NCI-H2107 treated with DMSO at 0.1 percent for 48 hours (cell line): ENCODE measurements around the gene GORAB.
A peak's percentile ranks its signal among the peaks of the same experiment; 100 is the strongest.

Source experiments
- DNase-seq: peaks from one replicate; lab custom pipeline; 2025; ENCODE audit not compliant: unreplicated experiment; lab: John Stamatoyannopoulos, UW

GORAB gene, protein sequence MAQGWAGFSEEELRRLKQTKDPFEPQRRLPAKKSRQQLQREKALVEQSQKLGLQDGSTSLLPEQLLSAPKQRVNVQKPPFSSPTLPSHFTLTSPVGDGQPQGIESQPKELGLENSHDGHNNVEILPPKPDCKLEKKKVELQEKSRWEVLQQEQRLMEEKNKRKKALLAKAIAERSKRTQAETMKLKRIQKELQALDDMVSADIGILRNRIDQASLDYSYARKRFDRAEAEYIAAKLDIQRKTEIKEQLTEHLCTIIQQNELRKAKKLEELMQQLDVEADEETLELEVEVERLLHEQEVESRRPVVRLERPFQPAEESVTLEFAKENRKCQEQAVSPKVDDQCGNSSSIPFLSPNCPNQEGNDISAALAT

GRCh38 chr1:170531758-170532657, at the start of gene GORAB:
Gene GORAB, plus strand, starts transcription at chr1:170532166. Its CDS starts 58 bp downstream, at chr1:170532224.
- peak; percentile 89 for DNase-seq

DNA sequence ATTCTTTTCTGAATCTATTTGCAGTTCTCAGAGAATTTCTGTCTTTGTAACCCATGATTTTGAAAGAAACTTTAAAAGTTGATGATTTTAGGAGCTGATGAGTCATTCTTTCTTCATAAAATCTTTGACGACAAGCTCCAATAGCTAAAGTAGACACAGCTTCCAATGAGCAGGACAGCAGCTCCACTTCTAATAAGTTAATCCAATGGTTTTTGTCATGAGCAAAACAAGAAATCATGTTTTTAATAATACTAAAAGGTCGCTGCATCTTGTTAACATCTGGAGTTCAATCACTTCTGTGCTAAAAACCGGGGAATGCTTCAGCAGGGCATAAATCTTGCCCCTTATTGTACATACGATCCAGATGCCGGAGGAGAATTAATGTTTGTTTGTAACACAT, 48.9 kb upstream of the GORAB start:
- no peak for DNase-seq

- DNase-seq: no peak
Observed at GRCh38 chr1:170487503-170487902, 44.5 kb upstream of the GORAB start.

DNA sequence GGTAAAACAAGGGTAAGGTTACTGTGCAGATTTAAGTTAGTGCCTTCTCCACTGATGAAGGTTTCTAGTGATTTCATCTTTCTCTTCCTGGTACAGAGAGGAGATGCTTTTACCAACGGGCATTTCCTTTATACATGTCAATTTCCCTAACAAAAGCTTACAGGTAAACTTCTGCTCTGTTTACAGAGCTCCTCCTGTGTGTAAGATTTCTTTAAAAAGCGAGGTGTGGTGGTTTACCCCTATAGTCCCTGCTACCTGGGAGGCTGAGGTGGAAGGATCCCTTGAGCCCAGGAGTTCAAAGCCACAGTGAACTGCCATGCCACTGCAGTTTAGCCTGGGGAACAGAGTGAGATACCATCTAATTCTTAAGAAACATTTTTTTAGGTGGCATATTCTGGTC, 40.7 kb upstream of the GORAB start:
- DNase-seq: no peak

GRCh38 chr1:170494369-170494768, 37.6 kb upstream of the GORAB start:
- DNase-seq: no peak

DNA sequence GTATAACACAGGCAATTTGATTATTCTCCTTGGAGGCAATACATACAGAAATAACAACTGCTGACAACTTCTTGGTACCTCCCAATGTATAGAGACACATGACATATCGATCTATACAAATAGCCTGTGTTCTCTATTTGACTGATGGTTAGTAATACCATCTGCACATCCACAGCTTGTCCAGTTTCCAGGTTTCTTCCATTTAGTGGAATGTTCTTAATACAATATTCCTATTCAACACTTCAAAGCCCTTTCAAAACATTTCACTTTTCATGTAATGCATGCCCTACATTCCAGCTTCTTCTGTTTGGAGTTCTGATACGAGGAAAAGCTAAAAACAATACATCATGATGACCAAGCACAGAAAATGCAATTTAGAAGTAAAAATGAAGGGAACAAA, 37.0 kb upstream of the GORAB start:
- DNase-seq: no peak

GRCh38 chr1:170498876-170499275, 33.1 kb upstream of the GORAB start:
- no peak for DNase-seq

GRCh38 chr1:170503665-170504064, 28.3 kb upstream of the GORAB start:
- DNase-seq: no peak

- no peak for DNase-seq
Observed at GRCh38 chr1:170510163-170510562, 21.8 kb upstream of the GORAB start.

DNA sequence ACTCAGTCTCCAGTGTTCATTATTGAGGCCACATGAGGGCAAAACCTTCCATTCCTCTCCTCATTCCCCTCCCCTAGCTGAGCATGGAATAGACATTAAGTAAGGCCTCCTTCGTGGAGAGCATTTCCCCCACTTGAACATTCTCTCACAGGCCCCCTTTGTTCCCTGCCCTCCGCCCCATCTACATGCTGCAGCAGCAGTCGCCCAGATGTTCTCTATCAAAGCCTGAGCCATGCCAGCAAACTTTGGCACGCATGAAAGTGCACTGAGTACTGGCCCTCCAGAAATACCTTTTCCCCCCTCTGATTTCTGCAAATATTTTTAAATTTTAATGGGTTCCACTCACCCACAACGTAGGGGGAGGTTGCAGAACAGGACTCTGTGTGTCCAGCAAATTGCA, 20.9 kb upstream of the GORAB start:
- DNase-seq: no peak

GRCh38 chr1:170513138-170513537, 18.8 kb upstream of the GORAB start:
- no peak for DNase-seq

DNA sequence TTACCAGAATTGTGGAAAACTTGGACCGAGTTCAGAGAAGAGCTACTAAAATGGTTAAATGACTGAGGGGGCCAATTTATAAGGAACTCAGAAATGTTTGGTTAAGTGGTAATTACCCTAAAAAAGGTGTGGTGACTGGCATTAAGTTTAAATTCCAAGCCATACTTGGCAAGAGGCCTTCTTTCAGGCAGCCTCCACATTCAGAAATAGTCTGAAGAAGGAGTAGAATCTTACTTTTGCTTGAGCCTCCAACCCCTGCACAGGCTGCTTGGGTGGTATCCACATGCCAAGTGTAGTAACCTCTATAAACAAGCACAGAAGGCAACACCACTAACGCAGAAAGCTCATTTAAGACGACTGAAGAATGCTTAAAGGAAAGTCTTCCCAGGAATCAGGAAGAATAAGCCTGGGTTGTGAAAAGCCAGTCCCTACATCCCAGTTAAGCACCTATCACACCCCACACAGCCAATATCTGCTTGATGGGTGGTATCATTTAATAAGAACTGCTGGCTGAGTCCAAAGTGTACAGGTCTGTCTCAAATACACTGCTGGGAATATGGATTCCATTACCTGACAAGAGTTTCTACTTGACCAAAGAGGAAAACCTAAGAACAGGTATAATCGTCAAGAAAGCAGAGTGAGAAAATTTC, 13.7 kb upstream of the GORAB start:
- DNase-seq: no peak

- no peak for DNase-seq
Observed at GRCh38 chr1:170518965-170519364, 13.0 kb upstream of the GORAB start.

DNA sequence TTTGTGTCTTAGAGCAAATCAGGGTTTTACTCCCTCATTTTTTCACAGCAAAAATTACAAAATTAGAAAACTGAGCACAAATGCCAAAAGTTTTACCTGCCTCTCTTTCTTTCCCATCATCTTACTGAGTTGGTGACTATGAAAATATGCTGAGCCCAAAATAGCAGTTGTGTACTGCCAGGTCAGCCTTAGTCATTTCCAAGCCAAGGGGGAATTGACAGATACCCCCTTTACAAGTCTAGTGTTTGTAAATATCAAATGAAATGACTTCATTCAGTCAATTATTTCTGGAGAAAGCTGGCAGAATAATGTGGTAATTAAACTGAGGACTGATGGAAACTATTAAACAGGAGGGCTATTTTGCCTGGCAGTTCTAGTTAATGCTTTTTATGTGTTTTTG, 11.4 kb upstream of the GORAB start:
- DNase-seq: no peak

GRCh38 chr1:170521818-170522217, 10.1 kb upstream of the GORAB start:
- DNase-seq: no peak

GRCh38 chr1:170530972-170531757, 801 bp upstream of the GORAB start:
- no peak for DNase-seq

- no peak for DNase-seq
Observed at GRCh38 chr1:170533298-170533697, 1.3 kb downstream of the GORAB start.

DNA sequence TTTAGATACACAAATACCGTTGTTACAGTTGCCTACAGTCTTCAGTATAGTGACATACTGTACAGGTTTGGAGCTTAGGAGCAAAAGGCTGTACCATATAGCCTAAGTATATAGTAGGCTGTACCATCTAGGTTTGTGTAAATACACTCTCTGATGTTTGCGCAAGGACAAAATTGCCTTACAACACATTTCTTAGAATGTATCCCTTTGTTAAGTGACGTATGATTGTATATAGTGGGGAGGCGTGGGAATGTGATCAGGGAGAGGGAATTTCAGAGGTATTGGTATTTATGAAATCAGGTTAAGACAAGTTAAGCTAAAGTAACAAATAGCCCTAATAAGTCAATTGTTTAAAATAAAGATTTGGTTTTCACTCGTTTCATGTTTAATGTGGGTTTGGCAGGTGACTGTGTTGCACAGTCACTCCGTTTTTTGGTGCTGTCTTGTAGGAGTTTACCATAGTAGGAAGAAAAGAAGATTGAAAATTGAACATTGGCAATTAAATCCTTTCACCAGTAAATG, 2.7 kb downstream of the GORAB start:
- DNase-seq: no peak

- DNase-seq: no peak
Observed at GRCh38 chr1:170535418-170535817, 3.5 kb downstream of the GORAB start.

- DNase-seq: no peak
Observed at GRCh38 chr1:170536924-170537551, 5.1 kb downstream of the GORAB start.
